ENCODE measurements around the gene NOS1AP.

Gene NOS1AP

DNA sequence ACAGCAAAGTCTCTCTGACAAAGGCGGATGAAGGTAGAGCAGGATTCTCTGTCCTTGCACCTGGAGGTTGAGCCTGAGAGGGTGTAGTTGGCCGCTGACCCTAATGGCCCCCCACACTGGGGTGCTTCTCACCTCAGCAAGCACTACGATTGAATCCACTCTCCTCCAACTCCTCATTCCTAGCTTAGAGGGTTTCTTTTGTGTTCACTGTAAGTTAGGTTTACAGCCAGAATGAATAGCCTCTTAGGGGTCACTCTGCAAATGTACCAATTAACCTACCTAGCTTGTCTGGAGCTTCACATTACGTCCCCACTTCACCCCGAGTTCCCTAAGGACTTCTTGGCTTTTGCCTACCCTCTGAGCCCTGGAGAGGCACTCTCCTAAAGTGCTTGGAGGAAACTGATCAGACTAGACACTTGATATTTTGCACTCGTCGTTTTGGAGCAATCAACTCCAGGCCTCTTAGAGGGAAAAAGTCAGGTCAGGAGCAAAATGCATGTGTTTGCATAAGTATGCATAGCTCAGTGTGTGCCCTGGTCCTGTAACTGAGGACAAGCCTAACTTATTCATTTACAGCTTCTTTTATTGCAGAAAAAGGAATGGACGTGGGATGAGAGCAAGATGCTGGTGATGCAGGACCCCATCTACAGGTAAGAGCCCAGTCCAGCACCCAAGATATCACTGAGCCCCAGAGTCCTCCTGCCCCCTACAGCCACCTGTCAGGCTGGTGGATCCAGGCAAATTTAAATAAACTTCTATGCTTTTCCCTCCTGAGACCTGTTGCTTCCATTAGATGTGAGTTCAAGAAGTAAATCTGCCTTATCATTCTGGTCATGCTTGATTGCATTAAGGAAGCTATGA lies 230.8 kb downstream of the NOS1AP start:
- no peak for DNase-seq (ENCODE audit: low read depth)

GRCh38 chr1:162301696-162302095 lies 232.2 kb downstream of the NOS1AP start:
- no peak for DNase-seq (ENCODE audit: low read depth)

DNA sequence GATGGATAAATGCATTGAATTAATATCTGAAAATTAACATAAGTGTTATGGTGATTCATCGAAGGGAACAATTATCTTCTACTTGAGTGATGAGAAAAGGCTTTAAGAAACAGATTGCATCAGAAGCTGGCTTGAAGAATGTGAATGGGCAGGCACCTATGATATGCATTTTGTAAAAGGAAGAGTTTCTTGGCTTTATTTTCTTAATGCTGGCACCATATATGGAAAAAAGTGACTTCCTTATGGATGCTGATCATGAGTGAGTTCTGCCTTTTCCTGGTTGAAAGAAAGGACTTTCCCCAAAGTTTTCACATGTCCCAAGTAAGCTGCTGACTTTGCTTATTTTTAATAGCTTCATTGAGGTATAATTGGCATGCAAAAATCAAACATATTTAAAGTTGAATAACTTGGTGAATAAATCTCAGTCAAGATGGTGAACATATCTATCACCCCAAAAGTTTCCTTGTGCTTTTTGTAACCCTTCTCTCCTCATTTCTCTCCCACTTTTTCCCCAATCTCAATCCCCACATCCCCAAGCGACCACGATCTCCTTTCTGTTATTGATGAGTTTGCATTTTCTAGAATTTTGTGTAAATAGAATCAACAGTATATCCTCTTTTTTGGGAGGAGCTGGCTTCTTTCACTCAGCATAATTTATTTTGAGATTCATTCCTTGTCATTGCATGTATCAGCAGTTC lies 233.0 kb downstream of the NOS1AP start:
- no peak for DNase-seq (ENCODE audit: low read depth)

GRCh38 chr1:162303004-162303344 lies 233.5 kb downstream of the NOS1AP start:
- DNase-seq (ENCODE audit: low read depth), result no peak

GRCh38 chr1:162304736-162305135 lies 235.2 kb downstream of the NOS1AP start:
- no peak for DNase-seq (ENCODE audit: low read depth)

DNA sequence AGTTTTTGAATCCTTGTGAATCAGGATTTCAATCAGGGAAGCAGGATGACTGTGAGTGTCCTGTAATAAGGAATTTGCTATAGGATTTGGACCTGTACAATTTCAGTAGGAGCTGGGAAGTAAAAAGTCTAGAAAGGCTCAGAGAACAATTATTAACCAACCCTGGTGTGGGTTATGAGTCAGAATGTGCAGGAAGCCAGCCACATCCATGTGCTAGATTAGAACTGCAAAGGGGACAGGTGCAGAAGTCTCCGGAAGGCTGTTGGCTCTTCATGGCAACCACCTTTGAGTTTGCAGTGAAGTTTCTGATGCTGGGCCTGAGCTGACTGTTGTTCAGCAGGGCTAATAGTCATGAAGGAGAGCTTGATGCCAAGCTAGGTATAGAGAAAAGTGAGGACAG lies 236.5 kb downstream of the NOS1AP start:
- DNase-seq (ENCODE audit: low read depth), result no peak

GRCh38 chr1:162310337-162310736 lies 240.8 kb downstream of the NOS1AP start:
- DNase-seq (ENCODE audit: low read depth), result no peak

DNA sequence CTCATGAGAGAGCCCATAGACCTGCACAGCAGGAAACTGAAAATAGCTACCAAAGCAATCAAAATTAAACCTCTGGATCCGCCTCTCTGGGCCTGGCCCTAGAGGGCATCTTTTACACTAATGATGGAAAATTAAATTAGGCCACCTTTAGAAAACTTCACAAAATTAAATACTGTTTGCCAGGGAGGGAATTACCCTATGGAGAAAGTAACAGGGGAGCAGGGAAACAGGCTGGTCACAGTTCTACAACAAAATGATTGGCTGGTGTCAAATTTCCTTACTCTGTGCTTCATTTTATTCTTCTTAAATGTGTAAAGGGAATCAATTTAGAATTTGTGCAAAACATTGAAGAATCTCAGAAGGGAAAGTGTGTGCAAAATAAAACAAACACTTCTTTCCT lies 244.7 kb downstream of the NOS1AP start:
- DNase-seq (ENCODE audit: low read depth), result no peak

GRCh38 chr1:162315673-162316072 lies 246.2 kb downstream of the NOS1AP start:
- DNase-seq (ENCODE audit: low read depth), result no peak

DNA sequence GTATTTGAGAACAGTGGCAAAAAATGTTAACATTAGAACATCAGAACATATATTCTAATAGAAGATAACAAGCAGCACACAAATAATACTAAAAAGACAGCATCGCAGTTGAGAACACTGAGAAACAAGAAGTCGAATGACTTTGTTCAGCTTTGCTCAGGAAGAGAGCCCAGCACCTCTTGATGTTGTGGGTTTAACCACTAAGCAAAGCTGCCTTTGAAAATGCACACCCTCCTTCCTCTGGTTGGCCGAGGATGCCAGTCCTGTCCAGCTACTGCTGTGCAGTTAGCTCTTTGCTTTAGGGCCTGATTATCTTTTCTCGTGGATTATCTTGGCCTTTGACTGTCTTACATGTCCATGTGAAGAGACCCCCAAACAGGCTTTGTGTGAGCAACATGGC lies 246.7 kb downstream of the NOS1AP start:
- no peak for DNase-seq (ENCODE audit: low read depth)

DNA sequence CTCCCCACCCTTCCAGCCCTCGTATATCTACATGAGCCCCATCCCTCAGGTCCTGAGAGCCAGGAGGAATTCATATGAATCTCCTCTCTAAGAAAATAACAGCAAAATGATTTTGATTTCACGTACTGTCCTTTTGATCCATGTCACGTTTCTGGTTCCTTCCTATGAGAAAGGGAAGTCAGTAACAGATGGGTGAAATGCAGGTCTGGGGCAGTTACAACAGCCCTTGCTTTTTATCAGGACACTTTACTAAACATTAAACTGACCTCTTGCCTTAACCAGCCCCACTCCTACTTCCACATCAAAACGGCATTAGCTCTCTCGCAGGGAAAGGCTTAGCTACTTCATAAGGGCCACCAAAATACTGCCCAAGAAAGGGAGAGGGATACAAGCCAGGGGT lies 248.1 kb downstream of the NOS1AP start:
- no peak for DNase-seq (ENCODE audit: low read depth)

- DNase-seq (ENCODE audit: low read depth), result no peak
These were observed 250.1 kb downstream of the NOS1AP start for GRCh38 chr1:162319493-162320175.

DNA sequence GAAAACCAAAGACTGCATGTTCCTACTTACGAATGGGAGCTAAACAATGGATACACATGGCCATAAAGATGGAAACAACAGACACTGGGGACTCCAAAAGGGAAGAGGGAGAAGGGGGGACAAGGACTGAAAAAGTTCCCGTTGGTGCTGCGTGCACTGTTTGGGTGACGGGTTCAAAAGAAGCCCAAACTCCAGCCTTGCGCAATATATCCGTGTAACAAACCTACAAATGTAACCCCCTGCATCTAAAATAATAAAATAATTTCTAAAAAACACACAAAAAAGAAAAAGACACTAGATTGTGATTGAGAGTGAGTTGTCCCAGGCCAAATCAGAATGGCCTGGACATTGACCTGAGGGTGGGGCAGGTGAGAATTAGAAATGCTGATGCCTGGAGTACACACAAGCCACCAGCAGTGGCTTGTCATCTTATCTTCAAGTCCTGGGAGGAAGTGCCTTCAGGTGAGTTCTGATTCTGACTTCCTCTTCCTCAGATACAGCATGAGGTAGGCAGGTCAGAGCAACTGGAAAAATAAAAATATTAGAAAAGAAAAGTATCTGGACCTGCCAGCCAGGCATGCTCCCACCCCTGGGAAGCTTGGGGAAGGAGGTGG lies 252.4 kb downstream of the NOS1AP start:
- DNase-seq (ENCODE audit: low read depth), result no peak

DNA sequence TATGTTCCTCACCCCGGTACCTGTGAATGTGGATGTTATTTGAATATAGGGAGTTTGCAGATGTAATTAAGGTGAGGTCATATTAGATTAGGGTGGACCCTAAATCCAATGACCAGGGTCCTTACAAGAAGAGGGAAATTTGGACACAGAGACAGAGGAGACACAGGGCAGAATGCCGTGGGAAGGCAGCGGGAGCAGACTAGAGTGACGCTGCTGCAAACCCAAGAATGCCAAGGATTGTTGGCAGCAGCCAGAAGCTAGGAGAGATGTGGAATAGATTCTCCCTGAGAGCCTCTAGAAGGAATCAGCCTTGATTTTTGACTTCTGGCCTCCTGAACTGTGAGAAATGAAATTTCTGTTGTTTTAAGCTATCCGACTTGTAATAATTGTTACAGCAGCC lies 253.5 kb downstream of the NOS1AP start:
- DNase-seq (ENCODE audit: low read depth), result no peak

GRCh38 chr1:162324396-162324795 lies 254.9 kb downstream of the NOS1AP start:
- DNase-seq (ENCODE audit: low read depth), result no peak

- no peak for DNase-seq (ENCODE audit: low read depth)
These were observed 257.1 kb downstream of the NOS1AP start for GRCh38 chr1:162326559-162326958.

GRCh38 chr1:162327144-162327787 lies 257.8 kb downstream of the NOS1AP start:
- no peak for DNase-seq (ENCODE audit: low read depth)

DNA sequence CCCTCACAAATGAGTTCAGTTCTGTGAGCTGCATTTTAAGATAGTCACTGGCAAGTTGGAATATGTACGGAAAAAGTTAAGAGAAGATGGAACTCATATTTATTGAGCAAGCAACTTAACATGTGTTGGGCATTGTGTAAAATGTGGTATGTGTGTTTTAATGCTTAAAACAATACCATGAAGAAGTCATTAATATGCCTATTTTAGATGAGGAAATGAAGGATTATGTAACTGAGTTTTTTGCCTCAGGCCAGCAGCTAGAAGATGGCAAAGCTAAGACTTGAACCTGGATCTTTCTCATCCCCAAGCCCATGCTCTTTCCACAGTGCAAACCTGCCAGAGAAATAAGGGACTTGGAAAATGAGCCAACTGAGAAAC lies 258.3 kb downstream of the NOS1AP start:
- DNase-seq (ENCODE audit: low read depth), result no peak

GRCh38 chr1:162328512-162328911 lies 259.0 kb downstream of the NOS1AP start:
- DNase-seq (ENCODE audit: low read depth), result no peak

- DNase-seq (ENCODE audit: low read depth), result no peak
These were observed 260.3 kb downstream of the NOS1AP start for GRCh38 chr1:162329826-162330225.

DNA sequence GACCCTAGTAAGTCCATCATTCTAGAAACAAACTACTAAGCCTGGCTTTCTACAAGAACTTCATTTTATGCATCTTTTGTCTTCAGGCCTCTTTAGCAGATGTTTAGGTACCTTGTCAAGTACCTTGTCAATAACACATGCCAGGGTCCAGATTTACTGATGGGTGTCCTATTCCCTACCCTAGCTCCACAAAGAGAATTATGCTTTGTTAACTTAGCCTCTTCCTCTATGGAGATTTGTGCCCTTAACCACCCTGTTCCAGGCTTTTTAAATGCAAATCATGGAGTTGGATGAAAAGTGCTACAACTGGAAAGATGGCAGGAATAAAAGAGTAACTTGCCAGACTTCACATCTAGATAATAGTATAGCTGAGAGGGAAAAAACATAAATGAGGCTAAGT lies 264.5 kb downstream of the NOS1AP start:
- DNase-seq (ENCODE audit: low read depth), result no peak

DNA sequence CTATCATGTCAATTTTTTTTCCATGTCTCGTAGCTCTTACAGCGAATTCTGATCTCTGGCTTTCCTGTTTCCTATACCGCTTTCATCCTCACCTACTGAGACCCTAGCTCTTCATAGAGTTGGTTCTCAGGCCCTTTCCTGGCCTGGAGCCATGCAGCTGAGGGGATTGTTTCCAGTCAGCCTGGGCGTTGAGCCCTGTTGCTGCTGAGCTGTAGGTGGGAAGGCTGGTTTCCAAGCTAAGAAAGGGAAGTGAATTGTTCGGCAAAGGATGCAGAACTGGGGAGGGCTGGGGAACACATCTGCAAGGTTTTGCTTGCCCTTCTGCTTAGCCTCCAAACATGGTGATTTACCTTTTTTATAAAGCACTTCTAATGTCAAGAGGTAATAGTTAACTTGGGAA lies 265.6 kb downstream of the NOS1AP start:
- DNase-seq (ENCODE audit: low read depth), result no peak
